A549 (cell line): ENCODE data around the gene SYT6.

Experiments used
- CBX8 ChIP-seq: fragments of 200-600 bp; sonication (generic); IDR thresholded peaks from 2 replicates; pipeline ENCODE4 v1.6.1; 2016
- CHD4 ChIP-seq: fragments of 200-600 bp; sonication (generic); IDR thresholded peaks from 2 replicates; pipeline ENCODE4 v1.6.1; 2016; ENCODE audit warnings: antibody characterized with exemption, mild to moderate bottlenecking, borderline replicate concordance
- CTCF ChIP-seq: fragments of >200 bp; sonication (Bioruptor Twin); formaldehyde crosslinking; IDR thresholded peaks from 3 replicates; pipeline ENCODE4 v1.5.1; 2016
- JUNB ChIP-seq: fragments of >200 bp; sonication (Bioruptor Twin); formaldehyde crosslinking; IDR thresholded peaks from 2 replicates; pipeline ENCODE4 v1.6.1; 2016
- MYC ChIP-seq: IDR thresholded peaks from 2 replicates; pipeline ENCODE4 v1.6.1; 2012; ENCODE audit warnings: mild to moderate bottlenecking, inconsistent platforms, low read length, improper control_type of control experiment, borderline replicate concordance
- NFE2L2 ChIP-seq: fragments of 150-350 bp; conservative IDR thresholded peaks from 2 replicates; pipeline ENCODE4 v1.6.1; 2014; ENCODE audit warnings: low read length
- NR3C1 ChIP-seq: fragments of >200 bp; sonication (Bioruptor Twin); formaldehyde crosslinking; IDR thresholded peaks from 3 replicates; pipeline ENCODE4 v1.6.1; 2017
- POLR2A ChIP-seq: IDR thresholded peaks from 2 replicates; pipeline ENCODE4 v1.6.1; 2012; ENCODE audit warnings: mild to moderate bottlenecking, low read length
- RCOR1 ChIP-seq: fragments of 150-350 bp; IDR thresholded peaks from 2 replicates; pipeline ENCODE4 v1.6.1; 2014; ENCODE audit warnings: antibody characterized with exemption, low read length, low read depth
- RNF2 ChIP-seq: fragments of 200-600 bp; sonication (generic); IDR thresholded peaks from 2 replicates; pipeline ENCODE4 v1.6.1; 2016; ENCODE audit warnings: low read depth, mild to moderate bottlenecking, antibody characterized with exemption, moderate library complexity, borderline replicate concordance
- ZSCAN20 ChIP-seq: fragments of 250-450 bp; sonication (Bioruptor Pico); IDR thresholded peaks from 2 replicates; pipeline ENCODE4 v1.8.0; 2022; ENCODE audit warnings: mild to moderate bottlenecking, moderate library complexity
- TF ChIP-seq, protein P1 (sequence below): fragments of 200-600 bp; sonication (generic); IDR thresholded peaks from 2 replicates; pipeline ENCODE4 v1.6.1; 2016; ENCODE audit warnings: antibody characterized with exemption, mild to moderate bottlenecking, moderate library complexity

- TF ChIP-seq CBX8, result no peak
- TF ChIP-seq CTCF, result no peak
- no peak for TF ChIP-seq NFE2L2
- TF ChIP-seq, protein P1, sequence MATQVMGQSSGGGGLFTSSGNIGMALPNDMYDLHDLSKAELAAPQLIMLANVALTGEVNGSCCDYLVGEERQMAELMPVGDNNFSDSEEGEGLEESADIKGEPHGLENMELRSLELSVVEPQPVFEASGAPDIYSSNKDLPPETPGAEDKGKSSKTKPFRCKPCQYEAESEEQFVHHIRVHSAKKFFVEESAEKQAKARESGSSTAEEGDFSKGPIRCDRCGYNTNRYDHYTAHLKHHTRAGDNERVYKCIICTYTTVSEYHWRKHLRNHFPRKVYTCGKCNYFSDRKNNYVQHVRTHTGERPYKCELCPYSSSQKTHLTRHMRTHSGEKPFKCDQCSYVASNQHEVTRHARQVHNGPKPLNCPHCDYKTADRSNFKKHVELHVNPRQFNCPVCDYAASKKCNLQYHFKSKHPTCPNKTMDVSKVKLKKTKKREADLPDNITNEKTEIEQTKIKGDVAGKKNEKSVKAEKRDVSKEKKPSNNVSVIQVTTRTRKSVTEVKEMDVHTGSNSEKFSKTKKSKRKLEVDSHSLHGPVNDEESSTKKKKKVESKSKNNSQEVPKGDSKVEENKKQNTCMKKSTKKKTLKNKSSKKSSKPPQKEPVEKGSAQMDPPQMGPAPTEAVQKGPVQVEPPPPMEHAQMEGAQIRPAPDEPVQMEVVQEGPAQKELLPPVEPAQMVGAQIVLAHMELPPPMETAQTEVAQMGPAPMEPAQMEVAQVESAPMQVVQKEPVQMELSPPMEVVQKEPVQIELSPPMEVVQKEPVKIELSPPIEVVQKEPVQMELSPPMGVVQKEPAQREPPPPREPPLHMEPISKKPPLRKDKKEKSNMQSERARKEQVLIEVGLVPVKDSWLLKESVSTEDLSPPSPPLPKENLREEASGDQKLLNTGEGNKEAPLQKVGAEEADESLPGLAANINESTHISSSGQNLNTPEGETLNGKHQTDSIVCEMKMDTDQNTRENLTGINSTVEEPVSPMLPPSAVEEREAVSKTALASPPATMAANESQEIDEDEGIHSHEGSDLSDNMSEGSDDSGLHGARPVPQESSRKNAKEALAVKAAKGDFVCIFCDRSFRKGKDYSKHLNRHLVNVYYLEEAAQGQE, result no peak
- TF ChIP-seq NR3C1, result no peak
- TF ChIP-seq RNF2, result no peak
- no peak for TF ChIP-seq CHD4
- no peak for TF ChIP-seq POLR2A
- TF ChIP-seq JUNB, result no peak
- no peak for TF ChIP-seq ZSCAN20 (CRISPR knock-in tag)
- no peak for TF ChIP-seq MYC
- TF ChIP-seq RCOR1, result no peak
Observed at GRCh38 chr1:114192328-114192727, 38.7 kb upstream of the SYT6 start.
